GM23338 (cell line): ENCODE measurements around the gene PCDHB13.

Source experiments
- CREB1 ChIP-seq: fragments of 250-450 bp; sonication (Bioruptor Pico); IDR thresholded peaks from 2 replicates; pipeline ENCODE4 v1.5.0; 2020; ENCODE audit warnings: low read depth, mild to moderate bottlenecking, moderate library complexity
- EZH2 ChIP-seq: fragments of 200-600 bp; sonication (generic); IDR thresholded peaks from one replicate; pipeline ENCODE4 v1.8.0; 2017; ENCODE audit warnings: antibody characterized with exemption, mild to moderate bottlenecking, low read depth; ENCODE audit not compliant: unreplicated experiment
- POLR2AphosphoS5 ChIP-seq: IDR thresholded peaks from 2 replicates; pipeline ENCODE4 v1.6.1; 2016; ENCODE audit warnings: antibody characterized with exemption, low read depth
- TF ChIP-seq, protein P1 (sequence below), 2 experiments: fragments of 200-600 bp in 1 of 2; sonication (generic) in 1 of 2; conservative IDR thresholded peaks; 2 replicates each; pipeline versions ENCODE4 v1.5.1 to v1.6.1; 2016 to 2017; ENCODE audit warnings: antibody characterized with exemption in 2 of 2, low read depth in 2 of 2, mild to moderate bottlenecking in 2 of 2, moderate library complexity in 1 of 2
- TF ChIP-seq, protein P2 (sequence below): IDR thresholded peaks from one replicate; pipeline ENCODE4 v1.6.1; 2018; ENCODE audit warnings: antibody characterized with exemption; ENCODE audit not compliant: unreplicated experiment

DNA sequence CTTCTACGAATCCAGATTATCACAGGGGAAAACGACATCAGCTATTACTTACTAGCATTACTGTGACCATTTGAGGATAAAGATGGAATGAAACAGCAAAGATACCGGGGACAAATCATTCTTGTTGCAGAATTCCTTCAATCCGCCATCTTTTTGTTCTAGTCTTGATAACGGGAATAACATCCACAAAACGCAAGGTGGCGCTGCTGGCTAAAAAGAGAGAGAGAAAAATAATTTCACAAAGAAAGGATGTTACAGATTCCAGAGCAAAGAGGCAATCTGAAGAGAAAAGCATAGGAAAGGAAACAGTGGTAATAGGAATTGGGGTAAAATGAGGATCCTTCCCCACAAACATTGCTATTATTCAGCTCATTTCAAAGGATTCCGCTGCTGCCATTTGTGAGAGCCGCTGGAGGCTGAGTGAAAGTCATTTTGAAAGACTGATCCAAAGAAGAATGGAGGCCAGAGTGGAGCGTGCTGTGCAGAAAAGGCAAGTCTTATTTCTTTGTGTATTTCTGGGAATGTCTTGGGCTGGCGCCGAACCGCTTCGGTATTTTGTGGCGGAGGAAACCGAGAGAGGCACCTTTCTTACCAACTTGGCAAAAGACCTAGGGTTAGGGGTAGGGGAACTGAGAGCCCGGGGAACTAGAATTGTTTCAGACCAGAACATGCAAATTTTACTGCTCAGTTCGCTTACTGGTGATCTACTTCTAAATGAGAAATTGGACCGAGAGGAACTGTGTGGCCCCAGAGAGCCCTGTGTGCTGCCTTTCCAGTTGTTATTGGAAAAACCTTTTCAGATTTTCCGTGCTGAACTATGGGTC lies 41.1 kb upstream of the PCDHB13 start, which contains the start of gene PCDHB7:
- TF ChIP-seq, protein P1, sequence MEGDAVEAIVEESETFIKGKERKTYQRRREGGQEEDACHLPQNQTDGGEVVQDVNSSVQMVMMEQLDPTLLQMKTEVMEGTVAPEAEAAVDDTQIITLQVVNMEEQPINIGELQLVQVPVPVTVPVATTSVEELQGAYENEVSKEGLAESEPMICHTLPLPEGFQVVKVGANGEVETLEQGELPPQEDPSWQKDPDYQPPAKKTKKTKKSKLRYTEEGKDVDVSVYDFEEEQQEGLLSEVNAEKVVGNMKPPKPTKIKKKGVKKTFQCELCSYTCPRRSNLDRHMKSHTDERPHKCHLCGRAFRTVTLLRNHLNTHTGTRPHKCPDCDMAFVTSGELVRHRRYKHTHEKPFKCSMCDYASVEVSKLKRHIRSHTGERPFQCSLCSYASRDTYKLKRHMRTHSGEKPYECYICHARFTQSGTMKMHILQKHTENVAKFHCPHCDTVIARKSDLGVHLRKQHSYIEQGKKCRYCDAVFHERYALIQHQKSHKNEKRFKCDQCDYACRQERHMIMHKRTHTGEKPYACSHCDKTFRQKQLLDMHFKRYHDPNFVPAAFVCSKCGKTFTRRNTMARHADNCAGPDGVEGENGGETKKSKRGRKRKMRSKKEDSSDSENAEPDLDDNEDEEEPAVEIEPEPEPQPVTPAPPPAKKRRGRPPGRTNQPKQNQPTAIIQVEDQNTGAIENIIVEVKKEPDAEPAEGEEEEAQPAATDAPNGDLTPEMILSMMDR (conservative IDR thresholded peaks at IDR 0.05; ENCODE audit: low read depth in 2 of 2): peak; percentile 77 to 98
- TF ChIP-seq, protein P2, sequence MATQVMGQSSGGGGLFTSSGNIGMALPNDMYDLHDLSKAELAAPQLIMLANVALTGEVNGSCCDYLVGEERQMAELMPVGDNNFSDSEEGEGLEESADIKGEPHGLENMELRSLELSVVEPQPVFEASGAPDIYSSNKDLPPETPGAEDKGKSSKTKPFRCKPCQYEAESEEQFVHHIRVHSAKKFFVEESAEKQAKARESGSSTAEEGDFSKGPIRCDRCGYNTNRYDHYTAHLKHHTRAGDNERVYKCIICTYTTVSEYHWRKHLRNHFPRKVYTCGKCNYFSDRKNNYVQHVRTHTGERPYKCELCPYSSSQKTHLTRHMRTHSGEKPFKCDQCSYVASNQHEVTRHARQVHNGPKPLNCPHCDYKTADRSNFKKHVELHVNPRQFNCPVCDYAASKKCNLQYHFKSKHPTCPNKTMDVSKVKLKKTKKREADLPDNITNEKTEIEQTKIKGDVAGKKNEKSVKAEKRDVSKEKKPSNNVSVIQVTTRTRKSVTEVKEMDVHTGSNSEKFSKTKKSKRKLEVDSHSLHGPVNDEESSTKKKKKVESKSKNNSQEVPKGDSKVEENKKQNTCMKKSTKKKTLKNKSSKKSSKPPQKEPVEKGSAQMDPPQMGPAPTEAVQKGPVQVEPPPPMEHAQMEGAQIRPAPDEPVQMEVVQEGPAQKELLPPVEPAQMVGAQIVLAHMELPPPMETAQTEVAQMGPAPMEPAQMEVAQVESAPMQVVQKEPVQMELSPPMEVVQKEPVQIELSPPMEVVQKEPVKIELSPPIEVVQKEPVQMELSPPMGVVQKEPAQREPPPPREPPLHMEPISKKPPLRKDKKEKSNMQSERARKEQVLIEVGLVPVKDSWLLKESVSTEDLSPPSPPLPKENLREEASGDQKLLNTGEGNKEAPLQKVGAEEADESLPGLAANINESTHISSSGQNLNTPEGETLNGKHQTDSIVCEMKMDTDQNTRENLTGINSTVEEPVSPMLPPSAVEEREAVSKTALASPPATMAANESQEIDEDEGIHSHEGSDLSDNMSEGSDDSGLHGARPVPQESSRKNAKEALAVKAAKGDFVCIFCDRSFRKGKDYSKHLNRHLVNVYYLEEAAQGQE: no peak
- no peak for TF ChIP-seq EZH2
- TF ChIP-seq POLR2AphosphoS5: no peak
- no peak for TF ChIP-seq CREB1 (CRISPR knock-in tag)
